Panc1 (cell line): ENCODE data around the gene CELA2B.

Experiments used
- POLR2AphosphoS5 ChIP-seq: IDR thresholded peaks from 2 replicates; pipeline ENCODE4 v1.6.1; 2012; ENCODE audit warnings: mild to moderate bottlenecking, low read depth, low read length, moderate library complexity
- SIN3A ChIP-seq: IDR thresholded peaks from 2 replicates; pipeline ENCODE4 v1.6.1; 2012; ENCODE audit warnings: low read depth, mild to moderate bottlenecking, low read length, moderate library complexity, borderline replicate concordance; ENCODE audit not compliant: insufficient read depth
- TF ChIP-seq, protein P1 (sequence below): fragments of 450-650 bp; IDR thresholded peaks from 2 replicates; pipeline ENCODE4 v1.5.1; 2017; ENCODE audit warnings: mild to moderate bottlenecking
- TF ChIP-seq, protein P2 (sequence below), 2 experiments: IDR thresholded peaks; 2 replicates each; pipeline ENCODE4 v1.6.1; 2011 to 2012; ENCODE audit warnings: low read depth in 2 of 2, control low read depth in 1 of 2, low read length in 1 of 2, mild to moderate bottlenecking in 1 of 2, moderate library complexity in 1 of 2; ENCODE audit not compliant: insufficient read depth in 1 of 2

DNA sequence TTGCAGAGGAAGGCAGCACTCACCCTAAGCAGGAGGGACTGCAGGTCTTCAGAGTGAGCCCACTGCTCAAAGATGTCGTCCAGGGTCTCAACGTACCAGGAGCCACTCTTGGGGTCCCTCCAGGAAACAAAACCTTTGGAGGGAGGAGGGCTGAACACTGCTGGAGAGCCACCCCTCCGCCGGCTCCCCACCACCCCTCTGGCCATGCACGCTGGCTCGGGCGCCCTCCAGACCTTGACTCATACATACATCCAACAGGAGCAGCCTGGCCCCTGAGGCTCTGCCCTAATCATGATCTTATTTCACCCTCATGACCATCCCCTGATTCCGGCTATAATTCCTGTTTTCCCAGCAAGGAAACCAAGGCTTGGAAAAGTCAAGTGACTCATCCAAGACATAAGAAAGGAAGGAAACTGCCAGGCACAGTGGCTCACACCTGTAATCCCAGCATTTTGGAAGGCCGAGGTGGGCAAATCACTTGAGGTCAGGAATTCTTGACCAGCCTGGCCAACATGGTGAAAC lies 18.0 kb downstream of the CELA2B start:
- TF ChIP-seq POLR2AphosphoS5 = no peak
- TF ChIP-seq, protein P1, sequence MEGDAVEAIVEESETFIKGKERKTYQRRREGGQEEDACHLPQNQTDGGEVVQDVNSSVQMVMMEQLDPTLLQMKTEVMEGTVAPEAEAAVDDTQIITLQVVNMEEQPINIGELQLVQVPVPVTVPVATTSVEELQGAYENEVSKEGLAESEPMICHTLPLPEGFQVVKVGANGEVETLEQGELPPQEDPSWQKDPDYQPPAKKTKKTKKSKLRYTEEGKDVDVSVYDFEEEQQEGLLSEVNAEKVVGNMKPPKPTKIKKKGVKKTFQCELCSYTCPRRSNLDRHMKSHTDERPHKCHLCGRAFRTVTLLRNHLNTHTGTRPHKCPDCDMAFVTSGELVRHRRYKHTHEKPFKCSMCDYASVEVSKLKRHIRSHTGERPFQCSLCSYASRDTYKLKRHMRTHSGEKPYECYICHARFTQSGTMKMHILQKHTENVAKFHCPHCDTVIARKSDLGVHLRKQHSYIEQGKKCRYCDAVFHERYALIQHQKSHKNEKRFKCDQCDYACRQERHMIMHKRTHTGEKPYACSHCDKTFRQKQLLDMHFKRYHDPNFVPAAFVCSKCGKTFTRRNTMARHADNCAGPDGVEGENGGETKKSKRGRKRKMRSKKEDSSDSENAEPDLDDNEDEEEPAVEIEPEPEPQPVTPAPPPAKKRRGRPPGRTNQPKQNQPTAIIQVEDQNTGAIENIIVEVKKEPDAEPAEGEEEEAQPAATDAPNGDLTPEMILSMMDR = no peak
- no peak for TF ChIP-seq SIN3A
- TF ChIP-seq, protein P2, sequence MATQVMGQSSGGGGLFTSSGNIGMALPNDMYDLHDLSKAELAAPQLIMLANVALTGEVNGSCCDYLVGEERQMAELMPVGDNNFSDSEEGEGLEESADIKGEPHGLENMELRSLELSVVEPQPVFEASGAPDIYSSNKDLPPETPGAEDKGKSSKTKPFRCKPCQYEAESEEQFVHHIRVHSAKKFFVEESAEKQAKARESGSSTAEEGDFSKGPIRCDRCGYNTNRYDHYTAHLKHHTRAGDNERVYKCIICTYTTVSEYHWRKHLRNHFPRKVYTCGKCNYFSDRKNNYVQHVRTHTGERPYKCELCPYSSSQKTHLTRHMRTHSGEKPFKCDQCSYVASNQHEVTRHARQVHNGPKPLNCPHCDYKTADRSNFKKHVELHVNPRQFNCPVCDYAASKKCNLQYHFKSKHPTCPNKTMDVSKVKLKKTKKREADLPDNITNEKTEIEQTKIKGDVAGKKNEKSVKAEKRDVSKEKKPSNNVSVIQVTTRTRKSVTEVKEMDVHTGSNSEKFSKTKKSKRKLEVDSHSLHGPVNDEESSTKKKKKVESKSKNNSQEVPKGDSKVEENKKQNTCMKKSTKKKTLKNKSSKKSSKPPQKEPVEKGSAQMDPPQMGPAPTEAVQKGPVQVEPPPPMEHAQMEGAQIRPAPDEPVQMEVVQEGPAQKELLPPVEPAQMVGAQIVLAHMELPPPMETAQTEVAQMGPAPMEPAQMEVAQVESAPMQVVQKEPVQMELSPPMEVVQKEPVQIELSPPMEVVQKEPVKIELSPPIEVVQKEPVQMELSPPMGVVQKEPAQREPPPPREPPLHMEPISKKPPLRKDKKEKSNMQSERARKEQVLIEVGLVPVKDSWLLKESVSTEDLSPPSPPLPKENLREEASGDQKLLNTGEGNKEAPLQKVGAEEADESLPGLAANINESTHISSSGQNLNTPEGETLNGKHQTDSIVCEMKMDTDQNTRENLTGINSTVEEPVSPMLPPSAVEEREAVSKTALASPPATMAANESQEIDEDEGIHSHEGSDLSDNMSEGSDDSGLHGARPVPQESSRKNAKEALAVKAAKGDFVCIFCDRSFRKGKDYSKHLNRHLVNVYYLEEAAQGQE (IDR thresholded peaks at IDR 0.05; ENCODE audit: insufficient read depth in 1 of 2, low read depth in 2 of 2, low read length in 1 of 2) = no peak
